NT2/D1 (cell line): ENCODE data around the gene HSD17B3.

ENCODE experiments used
- SUZ12 ChIP-seq: IDR thresholded peaks from 2 replicates; pipeline ENCODE4 v1.6.1; 2011; ENCODE audit not compliant: insufficient read length, insufficient read depth; ENCODE audit errors: extremely low read depth
- YY1 ChIP-seq: IDR thresholded peaks from 2 replicates; pipeline ENCODE4 v1.6.1; 2011; ENCODE audit not compliant: insufficient read length, insufficient read depth
- ZNF274 ChIP-seq: IDR thresholded peaks from 2 replicates; pipeline ENCODE4 v1.6.1; 2011; ENCODE audit warnings: mild to moderate bottlenecking, low read depth, low read length

GRCh38 chr9:96340707-96341106 lies 38.7 kb upstream of the HSD17B3 start:
- TF ChIP-seq ZNF274 (no peak), YY1 (no peak), SUZ12 (no peak)
